Central memory CD8-positive, alpha-beta T cell (primary cell): ENCODE results near the gene KCNT1.

ENCODE experiments used
- ATAC-seq: fragments of 150-1000 bp; cut with Tn5 transposase; replicated peaks from 2 replicates; pipeline ENCODE4 v1.10.0; 2022; ENCODE audit warnings: mild to moderate bottlenecking, moderate FRiP score, moderate number of reproducible peaks; ENCODE audit not compliant: poor library complexity, severe bottlenecking; ENCODE audit errors: extremely low read depth
- DNase-seq, 2 donors: peaks; one replicate each; pipeline ENCODE4 v3.0.0; 2021; ENCODE audit warnings: low spot score in 2 of 2
- H3K27ac Mint-ChIP-seq: one replicate; pipeline ENCODE4 v1.8.0; 2022; ENCODE audit warnings: low read depth, mild to moderate bottlenecking, moderate library complexity, mixed read lengths
- H3K27me3 Mint-ChIP-seq: one replicate; pipeline ENCODE4 v1.8.0; 2022; ENCODE audit warnings: mixed read lengths
- H3K36me3 Mint-ChIP-seq: one replicate; pipeline ENCODE4 v1.8.0; 2022; ENCODE audit warnings: mild to moderate bottlenecking, moderate library complexity, mixed read lengths; ENCODE audit not compliant: insufficient read depth
- H3K4me1 Mint-ChIP-seq: one replicate; pipeline ENCODE4 v1.8.0; 2022; ENCODE audit warnings: mixed read lengths
- H3K4me3 Mint-ChIP-seq: one replicate; pipeline ENCODE4 v1.8.0; 2022; ENCODE audit warnings: mild to moderate bottlenecking, moderate library complexity, mixed read lengths
- H3K9me3 Mint-ChIP-seq: one replicate; pipeline ENCODE4 v1.8.0; 2022; ENCODE audit warnings: mixed read lengths

KCNT1 gene

GRCh38 chr9:135749171-135750045 lies 47.4 kb downstream of the KCNT1 start:
- ATAC-seq (no peak), DNase-seq (no peak)
- H3K9me3 Mint-ChIP-seq, result no peaks in the 10 kb centered on the region
- H3K36me3 Mint-ChIP-seq, result no peaks in the 10 kb centered on the region
- no peak overlapping the region for H3K4me3 Mint-ChIP-seq
- no peaks in the 10 kb centered on the region for H3K4me1 Mint-ChIP-seq
- H3K27ac Mint-ChIP-seq, result no peak overlapping the region
- peaks cover 12% of the 10 kb centered on the region for H3K27me3 Mint-ChIP-seq

- peaks cover 12% of the 10 kb centered on the region for H3K27me3 Mint-ChIP-seq
- no peak for ATAC-seq
- H3K27ac Mint-ChIP-seq, result no peak overlapping the region
- DNase-seq, result no peak
- H3K4me3 Mint-ChIP-seq, result no peak overlapping the region
- no peaks in the 10 kb centered on the region for H3K9me3 Mint-ChIP-seq
- no peaks in the 10 kb centered on the region for H3K36me3 Mint-ChIP-seq
- no peaks in the 10 kb centered on the region for H3K4me1 Mint-ChIP-seq
Observed at GRCh38 chr9:135750786-135751185, 48.8 kb downstream of the KCNT1 start.

GRCh38 chr9:135751501-135751900 lies 49.5 kb downstream of the KCNT1 start:
- H3K27ac Mint-ChIP-seq, result no peak overlapping the region
- no peak overlapping the region for H3K4me3 Mint-ChIP-seq
- H3K4me1 Mint-ChIP-seq, result no peaks in the 10 kb centered on the region
- H3K9me3 Mint-ChIP-seq, result no peaks in the 10 kb centered on the region
- H3K36me3 Mint-ChIP-seq, result no peaks in the 10 kb centered on the region
- H3K27me3 Mint-ChIP-seq, result peaks cover 9% of the 10 kb centered on the region
- no peak for ATAC-seq
- no peak for DNase-seq

- DNase-seq (no peak), ATAC-seq (no peak)
- Mint-ChIP-seq H3K27ac (no peak overlapping the region), H3K4me3 (no peak overlapping the region), H3K27me3 (no peaks in the 10 kb centered on the region), H3K36me3 (no peaks in the 10 kb centered on the region), H3K4me1 (no peaks in the 10 kb centered on the region), H3K9me3 (no peaks in the 10 kb centered on the region)
Observed at GRCh38 chr9:135752281-135753204, 50.6 kb downstream of the KCNT1 start.

- H3K4me3 Mint-ChIP-seq, result no peak overlapping the region
Observed at GRCh38 chr9:135753391-135754105, 51.6 kb downstream of the KCNT1 start.

GRCh38 chr9:135756576-135756975 lies 54.6 kb downstream of the KCNT1 start:
- Mint-ChIP-seq H3K9me3 (no peaks in the 10 kb centered on the region), H3K27me3 (peaks cover 6% of the 10 kb centered on the region), H3K36me3 (no peaks in the 10 kb centered on the region), H3K27ac (no peak overlapping the region), H3K4me1 (no peaks in the 10 kb centered on the region), H3K4me3 (no peak overlapping the region)
- no peak for ATAC-seq
- DNase-seq, result no peak

More at GRCh38 chr9:135753391-135754105, 51.6 kb downstream of the KCNT1 start:
- H3K27me3 Mint-ChIP-seq, result no peaks in the 10 kb centered on the region
- H3K27ac Mint-ChIP-seq, result no peak overlapping the region
- no peak for ATAC-seq
- no peak for DNase-seq
- no peaks in the 10 kb centered on the region for H3K36me3 Mint-ChIP-seq
- H3K4me1 Mint-ChIP-seq, result no peaks in the 10 kb centered on the region
- no peaks in the 10 kb centered on the region for H3K9me3 Mint-ChIP-seq

- no peak for DNase-seq
- H3K9me3 Mint-ChIP-seq, result no peaks in the 10 kb centered on the region
- no peak overlapping the region for H3K27ac Mint-ChIP-seq
- no peak for ATAC-seq
- H3K27me3 Mint-ChIP-seq, result peaks cover 9% of the 10 kb centered on the region
- H3K36me3 Mint-ChIP-seq, result no peaks in the 10 kb centered on the region
- H3K4me1 Mint-ChIP-seq, result no peaks in the 10 kb centered on the region
- H3K4me3 Mint-ChIP-seq, result no peak overlapping the region
Observed at GRCh38 chr9:135757356-135757755, 55.4 kb downstream of the KCNT1 start.

- no peaks in the 10 kb centered on the region for H3K4me1 Mint-ChIP-seq
Observed at GRCh38 chr9:135758056-135758455, 56.1 kb downstream of the KCNT1 start.

GRCh38 chr9:135758870-135759269 lies 56.9 kb downstream of the KCNT1 start:
- no peak for DNase-seq
- no peak for ATAC-seq
- Mint-ChIP-seq H3K36me3 (no peaks in the 10 kb centered on the region), H3K9me3 (no peaks in the 10 kb centered on the region), H3K4me3 (no peak overlapping the region), H3K27me3 (peaks cover 9% of the 10 kb centered on the region), H3K4me1 (no peaks in the 10 kb centered on the region), H3K27ac (no peak overlapping the region)

More at GRCh38 chr9:135758056-135758455, 56.1 kb downstream of the KCNT1 start:
- DNase-seq (no peak), ATAC-seq (no peak)
- H3K9me3 Mint-ChIP-seq, result no peaks in the 10 kb centered on the region
- peaks cover 9% of the 10 kb centered on the region for H3K27me3 Mint-ChIP-seq
- no peak overlapping the region for H3K27ac Mint-ChIP-seq
- no peaks in the 10 kb centered on the region for H3K36me3 Mint-ChIP-seq
- H3K4me3 Mint-ChIP-seq, result no peak overlapping the region

- Mint-ChIP-seq H3K27ac (no peak overlapping the region), H3K36me3 (no peaks in the 10 kb centered on the region), H3K4me1 (no peaks in the 10 kb centered on the region), H3K9me3 (no peaks in the 10 kb centered on the region), H3K27me3 (peaks cover 9% of the 10 kb centered on the region), H3K4me3 (no peak overlapping the region)
- ATAC-seq, result no peak
- no peak for DNase-seq
Observed at GRCh38 chr9:135759676-135760300, 57.8 kb downstream of the KCNT1 start.

- H3K27me3 Mint-ChIP-seq, result peaks cover 9% of the 10 kb centered on the region
- H3K4me3 Mint-ChIP-seq, result no peak overlapping the region
- ATAC-seq, result no peak
- no peaks in the 10 kb centered on the region for H3K9me3 Mint-ChIP-seq
- no peaks in the 10 kb centered on the region for H3K36me3 Mint-ChIP-seq
- no peaks in the 10 kb centered on the region for H3K4me1 Mint-ChIP-seq
- DNase-seq, result no peak
- no peak overlapping the region for H3K27ac Mint-ChIP-seq
Observed at GRCh38 chr9:135760465-135760864, 58.5 kb downstream of the KCNT1 start.
